ENCODE measurements around the gene EHMT1.

The EHMT1 gene

DNA sequence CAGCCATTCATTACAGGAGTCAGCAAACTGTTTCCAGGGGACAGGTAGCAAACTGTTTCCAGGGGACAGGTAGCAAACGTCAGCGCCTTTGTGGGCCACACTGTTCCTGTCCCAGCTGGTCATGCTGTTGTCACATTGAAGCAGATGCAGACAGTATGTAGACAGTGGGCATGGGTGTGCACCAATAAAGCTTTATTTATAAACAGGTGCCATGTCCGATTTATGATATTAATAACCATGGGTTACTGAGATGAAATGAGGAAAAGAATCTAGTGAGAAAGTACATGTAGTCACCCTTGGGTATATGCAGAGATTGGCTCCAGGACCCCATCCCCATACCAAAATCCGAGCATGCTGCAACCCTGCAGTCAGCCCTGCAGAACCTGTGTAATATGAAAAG lies 122.5 kb downstream of the EHMT1 start:
- no peak overlapping the region for H3K27ac ChIP-seq
- TF ChIP-seq, protein P1, sequence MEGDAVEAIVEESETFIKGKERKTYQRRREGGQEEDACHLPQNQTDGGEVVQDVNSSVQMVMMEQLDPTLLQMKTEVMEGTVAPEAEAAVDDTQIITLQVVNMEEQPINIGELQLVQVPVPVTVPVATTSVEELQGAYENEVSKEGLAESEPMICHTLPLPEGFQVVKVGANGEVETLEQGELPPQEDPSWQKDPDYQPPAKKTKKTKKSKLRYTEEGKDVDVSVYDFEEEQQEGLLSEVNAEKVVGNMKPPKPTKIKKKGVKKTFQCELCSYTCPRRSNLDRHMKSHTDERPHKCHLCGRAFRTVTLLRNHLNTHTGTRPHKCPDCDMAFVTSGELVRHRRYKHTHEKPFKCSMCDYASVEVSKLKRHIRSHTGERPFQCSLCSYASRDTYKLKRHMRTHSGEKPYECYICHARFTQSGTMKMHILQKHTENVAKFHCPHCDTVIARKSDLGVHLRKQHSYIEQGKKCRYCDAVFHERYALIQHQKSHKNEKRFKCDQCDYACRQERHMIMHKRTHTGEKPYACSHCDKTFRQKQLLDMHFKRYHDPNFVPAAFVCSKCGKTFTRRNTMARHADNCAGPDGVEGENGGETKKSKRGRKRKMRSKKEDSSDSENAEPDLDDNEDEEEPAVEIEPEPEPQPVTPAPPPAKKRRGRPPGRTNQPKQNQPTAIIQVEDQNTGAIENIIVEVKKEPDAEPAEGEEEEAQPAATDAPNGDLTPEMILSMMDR (conservative IDR thresholded peaks at IDR 0.05) = no peak

DNA sequence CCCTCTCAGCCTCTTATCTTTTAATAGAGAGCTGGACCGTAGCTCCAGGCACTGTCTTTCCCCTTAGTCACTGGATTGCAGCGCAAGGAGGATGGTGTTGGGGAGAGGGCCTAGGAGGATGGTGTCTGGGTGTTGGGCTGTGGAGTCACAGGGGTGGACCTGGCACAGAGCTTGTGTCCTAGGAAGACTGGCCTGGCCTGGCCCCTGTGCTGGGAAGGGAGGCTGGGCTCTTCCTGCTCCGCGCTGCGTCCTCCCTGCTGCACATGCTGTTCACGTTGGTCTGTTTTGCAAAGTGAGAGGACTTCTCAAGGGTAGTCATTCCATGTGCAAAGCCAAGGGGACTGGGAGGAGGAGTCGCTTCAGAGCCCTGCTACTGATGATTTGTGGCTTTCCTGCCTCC lies 123.9 kb downstream of the EHMT1 start:
- TF ChIP-seq, protein P1 (conservative IDR thresholded peaks at IDR 0.05) = no peak
- no peak overlapping the region for H3K27ac ChIP-seq

DNA sequence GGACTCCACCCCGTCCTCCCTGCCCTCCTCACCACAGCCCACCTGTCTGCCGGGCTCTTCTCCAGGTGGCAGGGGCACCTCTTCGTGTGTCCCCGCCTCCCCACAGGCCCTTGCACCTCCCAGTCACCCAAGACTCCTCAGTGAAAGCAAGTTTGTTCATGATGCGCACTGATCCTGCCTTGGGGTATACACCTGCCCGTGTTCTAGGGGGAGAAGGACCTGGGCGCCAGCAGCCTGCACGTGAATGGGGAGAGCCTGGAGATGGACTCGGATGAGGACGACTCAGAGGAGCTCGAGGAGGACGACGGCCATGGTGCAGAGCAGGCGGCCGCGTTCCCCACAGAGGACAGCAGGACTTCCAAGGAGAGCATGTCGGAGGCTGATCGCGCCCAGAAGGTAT lies 124.9 kb downstream of the EHMT1 start:
- peak overlapping the region; percentile 67 for H3K27ac ChIP-seq
- TF ChIP-seq, protein P1 (conservative IDR thresholded peaks at IDR 0.05) = no peak

DNA sequence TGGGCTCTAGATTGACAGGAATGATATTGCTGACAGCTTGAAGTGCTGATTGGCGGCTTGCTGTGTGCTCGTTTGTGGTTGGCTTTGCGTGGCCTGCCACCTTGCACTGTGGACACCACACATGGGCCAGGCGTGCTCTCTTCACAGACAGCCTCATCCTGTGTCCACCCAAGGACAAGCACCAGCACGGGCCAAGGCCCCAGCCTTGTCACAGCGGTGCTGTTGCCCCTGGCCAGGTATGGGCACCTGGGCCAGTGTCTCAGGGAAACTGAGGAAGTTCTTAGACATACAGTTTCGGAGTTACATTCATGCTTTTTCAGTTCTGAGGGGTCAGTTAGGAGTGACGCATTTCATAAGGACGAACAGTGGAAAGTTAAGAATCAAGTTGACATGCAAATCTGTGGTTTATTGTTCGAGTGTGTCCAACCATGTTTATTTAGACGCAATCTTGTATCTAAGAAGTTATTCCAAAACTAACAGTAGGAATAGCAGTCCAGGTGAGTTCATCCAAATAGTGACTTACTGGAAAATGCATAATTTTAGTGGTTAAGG lies 125.9 kb downstream of the EHMT1 start:
- peak overlapping the region; percentile 67 for H3K27ac ChIP-seq
- TF ChIP-seq, protein P1 (conservative IDR thresholded peaks at IDR 0.05) = no peak

DNA sequence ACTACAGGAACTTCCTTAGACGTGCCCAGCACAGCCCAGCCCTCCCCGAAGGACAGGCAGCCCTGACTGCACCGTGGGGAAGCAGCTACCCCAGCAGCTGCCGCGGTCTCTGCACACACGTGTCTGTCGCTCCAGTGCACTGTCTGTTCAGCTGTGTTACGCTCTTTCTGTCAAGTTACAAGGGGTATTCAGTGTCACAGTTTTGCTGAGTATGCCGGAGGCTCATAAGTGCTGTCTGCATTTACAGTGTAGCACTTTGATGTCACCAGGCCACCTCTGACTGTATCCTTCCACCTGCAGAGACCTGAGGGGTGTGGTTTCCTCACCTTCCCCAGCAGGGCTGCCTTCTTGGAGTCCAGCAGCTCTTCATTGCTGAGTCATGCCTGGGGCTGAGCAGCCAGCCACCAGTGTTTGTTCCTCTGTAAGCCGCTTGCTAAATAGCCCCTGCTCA lies 126.8 kb downstream of the EHMT1 start:
- peak overlapping the region; percentile 67 for H3K27ac ChIP-seq
- TF ChIP-seq, protein P1 (conservative IDR thresholded peaks at IDR 0.05) = no peak

DNA sequence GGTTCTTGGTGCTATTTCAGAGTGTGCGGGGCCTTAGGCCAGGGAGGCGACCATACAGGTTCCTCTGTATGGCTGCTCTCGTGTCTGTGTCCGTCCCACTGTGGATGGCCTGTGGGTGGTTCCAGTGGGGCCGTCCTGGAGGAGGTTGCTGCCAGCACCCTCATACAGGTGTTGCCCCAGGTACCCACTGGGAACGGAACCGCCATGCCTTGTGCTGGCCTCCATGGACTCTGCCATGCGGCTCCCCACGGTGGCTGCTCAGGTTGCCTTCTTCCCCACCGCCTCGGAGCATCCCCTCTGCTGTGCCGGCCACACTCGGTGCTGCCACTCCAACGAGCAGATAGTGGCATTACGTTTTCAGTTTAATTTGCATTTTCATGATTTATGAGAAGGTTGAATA lies 129.5 kb downstream of the EHMT1 start:
- TF ChIP-seq, protein P1 (conservative IDR thresholded peaks at IDR 0.05) = no peak
- no peak overlapping the region for H3K27ac ChIP-seq

DNA sequence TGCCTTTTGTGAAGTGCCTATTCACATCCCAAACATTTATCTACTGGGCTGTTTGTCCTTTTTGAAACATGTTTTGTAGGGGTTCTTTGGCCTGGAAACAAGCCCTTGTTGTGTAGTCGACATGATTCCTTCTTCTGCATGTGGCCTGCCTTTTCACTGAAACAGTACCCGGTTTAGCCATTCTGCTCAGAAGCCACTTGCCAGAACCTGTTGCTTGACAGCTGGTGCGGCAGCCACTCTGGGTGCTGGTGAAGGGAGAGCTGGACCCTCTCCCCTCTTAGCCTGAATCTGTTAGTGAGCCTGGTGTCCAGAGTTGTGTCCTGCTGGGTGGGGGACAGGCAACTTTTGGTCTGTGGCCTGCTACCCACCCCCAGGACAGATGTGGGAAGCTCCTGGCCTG lies 129.9 kb downstream of the EHMT1 start:
- TF ChIP-seq, protein P1 (conservative IDR thresholded peaks at IDR 0.05) = no peak
- H3K27ac ChIP-seq = no peak overlapping the region
